GM12873 (cell line): ENCODE results near the gene RPAP2.

Experiments used
- TF ChIP-seq, protein P1 (sequence below): IDR thresholded peaks from 2 replicates; pipeline ENCODE4 v1.5.1; 2012; ENCODE audit warnings: low read depth, mild to moderate bottlenecking, moderate library complexity, low read length, control low read depth; ENCODE audit not compliant: insufficient read depth; ENCODE audit errors: missing control alignments

The RPAP2 gene

DNA sequence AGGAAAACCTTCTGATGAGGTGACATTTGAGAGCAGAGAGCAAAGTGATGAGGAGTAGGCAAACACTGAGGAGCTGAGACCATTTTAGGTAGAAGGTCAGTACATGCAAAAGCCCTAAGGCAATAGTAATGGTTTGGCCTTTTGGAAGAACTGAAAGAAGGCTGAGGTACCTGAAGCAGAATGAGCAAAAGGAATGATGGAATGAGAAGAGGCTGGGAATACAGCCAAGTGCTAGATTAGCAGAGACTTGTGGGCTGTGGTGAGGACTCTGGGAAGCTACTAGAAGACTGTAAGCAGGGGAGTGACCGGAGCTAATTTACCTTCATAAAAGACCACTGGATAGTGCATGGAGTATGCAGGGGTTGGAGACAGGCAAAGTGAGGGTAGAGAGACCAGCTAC lies 110.0 kb downstream of the RPAP2 start:
- TF ChIP-seq, protein P1, sequence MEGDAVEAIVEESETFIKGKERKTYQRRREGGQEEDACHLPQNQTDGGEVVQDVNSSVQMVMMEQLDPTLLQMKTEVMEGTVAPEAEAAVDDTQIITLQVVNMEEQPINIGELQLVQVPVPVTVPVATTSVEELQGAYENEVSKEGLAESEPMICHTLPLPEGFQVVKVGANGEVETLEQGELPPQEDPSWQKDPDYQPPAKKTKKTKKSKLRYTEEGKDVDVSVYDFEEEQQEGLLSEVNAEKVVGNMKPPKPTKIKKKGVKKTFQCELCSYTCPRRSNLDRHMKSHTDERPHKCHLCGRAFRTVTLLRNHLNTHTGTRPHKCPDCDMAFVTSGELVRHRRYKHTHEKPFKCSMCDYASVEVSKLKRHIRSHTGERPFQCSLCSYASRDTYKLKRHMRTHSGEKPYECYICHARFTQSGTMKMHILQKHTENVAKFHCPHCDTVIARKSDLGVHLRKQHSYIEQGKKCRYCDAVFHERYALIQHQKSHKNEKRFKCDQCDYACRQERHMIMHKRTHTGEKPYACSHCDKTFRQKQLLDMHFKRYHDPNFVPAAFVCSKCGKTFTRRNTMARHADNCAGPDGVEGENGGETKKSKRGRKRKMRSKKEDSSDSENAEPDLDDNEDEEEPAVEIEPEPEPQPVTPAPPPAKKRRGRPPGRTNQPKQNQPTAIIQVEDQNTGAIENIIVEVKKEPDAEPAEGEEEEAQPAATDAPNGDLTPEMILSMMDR, result no peak

- TF ChIP-seq, protein P1, result no peak
Observed at GRCh38 chr1:92409946-92410549, 111.2 kb downstream of the RPAP2 start.

- TF ChIP-seq, protein P1, result no peak
Observed at GRCh38 chr1:92410706-92411105, 111.8 kb downstream of the RPAP2 start.

- TF ChIP-seq, protein P1, result no peak
Observed at GRCh38 chr1:92411511-92411910, 112.7 kb downstream of the RPAP2 start.

GRCh38 chr1:92419642-92420041 lies 120.8 kb downstream of the RPAP2 start:
- TF ChIP-seq, protein P1, result no peak

DNA sequence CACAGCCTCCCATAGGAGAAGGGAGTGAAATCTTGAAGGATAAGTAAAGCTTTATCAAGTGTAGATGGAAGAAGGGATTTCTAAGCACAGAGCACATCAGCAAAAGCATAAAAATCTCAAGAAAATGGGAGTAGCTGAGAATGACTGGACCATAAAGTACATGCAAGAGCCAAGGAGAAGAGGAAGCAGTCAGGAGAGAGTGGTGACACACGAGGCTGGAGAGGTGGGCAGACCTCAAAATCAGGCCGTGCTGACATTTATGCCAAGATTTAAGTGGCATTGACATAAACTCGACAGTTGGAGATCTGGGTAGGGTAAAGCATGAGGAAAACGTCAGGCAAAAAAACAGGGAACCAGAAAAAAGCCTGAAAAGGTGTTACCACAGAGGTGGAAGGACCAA lies 125.5 kb downstream of the RPAP2 start:
- TF ChIP-seq, protein P1, result no peak

DNA sequence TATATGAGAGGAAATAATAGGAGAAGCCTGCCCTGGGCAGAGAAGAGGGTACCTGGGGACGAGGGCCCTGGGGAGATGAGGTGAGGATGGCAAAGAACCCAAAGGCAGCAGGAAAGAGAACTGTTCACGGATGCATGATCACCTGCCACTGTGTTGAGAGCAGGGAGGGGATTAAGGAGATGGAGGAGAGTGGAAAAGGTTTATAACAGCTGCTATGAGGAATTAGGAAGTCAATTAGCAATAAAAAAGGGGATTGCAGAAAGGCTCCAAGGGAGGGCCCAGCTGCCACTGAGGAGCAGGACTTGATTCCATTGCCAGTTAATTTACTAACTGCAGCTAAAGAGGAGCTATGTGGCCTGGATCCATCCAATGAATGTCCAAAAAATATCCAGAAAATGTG lies 126.8 kb downstream of the RPAP2 start:
- TF ChIP-seq, protein P1, result no peak
